Osteoblast (primary cell): ENCODE results near the gene TNFSF11. TPM values are rescaled to one million over a fixed set of nuclear protein-coding genes. Genes with fewer than 3 reads are reported as not detected.
"Not testable (repeated sequence)": the region's sequence is repeated elsewhere in the genome, so short reads cannot be mapped to it uniquely, and the experiment has no call there.

Experiments used
- DNase-seq: peaks from one replicate; pipeline ENCODE4 v3.0.0; 2011; ENCODE audit warnings: low spot score, mixed read lengths; ENCODE audit not compliant: insufficient read length; ENCODE audit errors: missing footprints
- H2AFZ ChIP-seq: 2 replicates; pipeline ENCODE4 v1.6.0; 2011; ENCODE audit warnings: mild to moderate bottlenecking, low read length
- H3K27ac ChIP-seq: 2 replicates; pipeline ENCODE4 v1.5.1; 2011; ENCODE audit warnings: mild to moderate bottlenecking, low read depth, low read length, moderate library complexity
- H3K27me3 ChIP-seq: 2 replicates; pipeline ENCODE4 v1.6.0; 2012; ENCODE audit warnings: mild to moderate bottlenecking, control low read depth, inconsistent platforms, low read length, moderate library complexity; ENCODE audit not compliant: insufficient read depth
- H3K36me3 ChIP-seq: 2 replicates; pipeline ENCODE4 v1.5.1; 2011; ENCODE audit warnings: mild to moderate bottlenecking, low read length, control low read depth, moderate library complexity; ENCODE audit not compliant: insufficient read depth
- H3K4me1 ChIP-seq: 2 replicates; pipeline ENCODE4 v1.5.1; 2011; ENCODE audit warnings: mild to moderate bottlenecking, low read length, control low read depth, moderate library complexity; ENCODE audit not compliant: insufficient read depth
- H3K4me2 ChIP-seq: 2 replicates; pipeline ENCODE4 v1.6.0; 2011; ENCODE audit warnings: mild to moderate bottlenecking, low read length; ENCODE audit not compliant: insufficient read depth
- H3K4me3 ChIP-seq: fragments of 200-600 bp; sonication (generic); 3 replicates; pipeline ENCODE4 v1.5.1; 2012; ENCODE audit warnings: mild to moderate bottlenecking, low read length, inconsistent platforms; ENCODE audit not compliant: insufficient read depth
- H3K79me2 ChIP-seq: 2 replicates; pipeline ENCODE4 v1.6.0; 2012; ENCODE audit warnings: mild to moderate bottlenecking, low read length, control low read depth, inconsistent platforms; ENCODE audit not compliant: insufficient read depth
- H3K9me3 ChIP-seq: 2 replicates; pipeline ENCODE4 v1.5.1; 2011; ENCODE audit warnings: low read depth, low read length, control low read depth
- H4K20me1 ChIP-seq: 2 replicates; pipeline ENCODE4 v1.6.0; 2012; ENCODE audit warnings: mild to moderate bottlenecking, low read length, control low read depth; ENCODE audit not compliant: insufficient read depth
- total RNA-seq: library from RNA; depleted of rRNA; stranded (reverse); fragments of >200 nt; gene quantifications from 2 replicates; pipeline ENCODE4 v1.2.3, GENCODE V29; 2012
- TF ChIP-seq, protein P1 (sequence below): IDR thresholded peaks from 2 replicates; pipeline ENCODE4 v1.5.1; 2011; ENCODE audit warnings: mild to moderate bottlenecking, low read depth, low read length, moderate library complexity; ENCODE audit errors: extremely low read depth

TNFSF11 gene
- total RNA-seq, 1 donor, result 0.72 TPM

DNA sequence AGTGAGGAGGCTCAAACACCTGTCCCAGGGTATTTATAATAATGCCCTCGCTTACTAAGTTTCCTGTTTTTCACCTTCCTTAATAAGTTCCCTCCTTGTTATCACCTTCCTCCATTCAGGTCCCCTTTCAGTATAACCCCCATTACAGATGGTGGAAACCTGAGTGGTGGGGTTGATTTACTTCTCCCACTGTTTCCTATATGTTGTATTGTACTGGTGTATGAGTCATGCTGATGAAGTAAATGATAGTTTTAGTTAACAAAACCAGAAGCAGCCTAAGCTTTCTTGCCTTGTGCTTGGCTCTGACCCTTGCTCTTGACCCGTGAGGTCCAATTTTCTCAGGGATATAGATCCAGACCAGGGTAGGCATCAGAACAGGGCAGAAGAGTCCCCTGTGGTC, 22.3 kb upstream of the TNFSF11 start:
- Histone ChIP-seq H3K4me3 (no peak overlapping the region), H2AFZ (no peak overlapping the region), H3K36me3 (no peaks in the 10 kb centered on the region), H3K9me3 (no peaks in the 10 kb centered on the region), H3K4me1 (peaks cover 27% of the 10 kb centered on the region), H3K27me3 (no peaks in the 10 kb centered on the region), H3K27ac (no peak overlapping the region), H3K4me2 (no peak overlapping the region), H4K20me1 (no peaks in the 10 kb centered on the region), H3K79me2 (no peaks in the 10 kb centered on the region)
- DNase-seq, result no peak
- TF ChIP-seq, protein P1, sequence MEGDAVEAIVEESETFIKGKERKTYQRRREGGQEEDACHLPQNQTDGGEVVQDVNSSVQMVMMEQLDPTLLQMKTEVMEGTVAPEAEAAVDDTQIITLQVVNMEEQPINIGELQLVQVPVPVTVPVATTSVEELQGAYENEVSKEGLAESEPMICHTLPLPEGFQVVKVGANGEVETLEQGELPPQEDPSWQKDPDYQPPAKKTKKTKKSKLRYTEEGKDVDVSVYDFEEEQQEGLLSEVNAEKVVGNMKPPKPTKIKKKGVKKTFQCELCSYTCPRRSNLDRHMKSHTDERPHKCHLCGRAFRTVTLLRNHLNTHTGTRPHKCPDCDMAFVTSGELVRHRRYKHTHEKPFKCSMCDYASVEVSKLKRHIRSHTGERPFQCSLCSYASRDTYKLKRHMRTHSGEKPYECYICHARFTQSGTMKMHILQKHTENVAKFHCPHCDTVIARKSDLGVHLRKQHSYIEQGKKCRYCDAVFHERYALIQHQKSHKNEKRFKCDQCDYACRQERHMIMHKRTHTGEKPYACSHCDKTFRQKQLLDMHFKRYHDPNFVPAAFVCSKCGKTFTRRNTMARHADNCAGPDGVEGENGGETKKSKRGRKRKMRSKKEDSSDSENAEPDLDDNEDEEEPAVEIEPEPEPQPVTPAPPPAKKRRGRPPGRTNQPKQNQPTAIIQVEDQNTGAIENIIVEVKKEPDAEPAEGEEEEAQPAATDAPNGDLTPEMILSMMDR, result no peak

DNA sequence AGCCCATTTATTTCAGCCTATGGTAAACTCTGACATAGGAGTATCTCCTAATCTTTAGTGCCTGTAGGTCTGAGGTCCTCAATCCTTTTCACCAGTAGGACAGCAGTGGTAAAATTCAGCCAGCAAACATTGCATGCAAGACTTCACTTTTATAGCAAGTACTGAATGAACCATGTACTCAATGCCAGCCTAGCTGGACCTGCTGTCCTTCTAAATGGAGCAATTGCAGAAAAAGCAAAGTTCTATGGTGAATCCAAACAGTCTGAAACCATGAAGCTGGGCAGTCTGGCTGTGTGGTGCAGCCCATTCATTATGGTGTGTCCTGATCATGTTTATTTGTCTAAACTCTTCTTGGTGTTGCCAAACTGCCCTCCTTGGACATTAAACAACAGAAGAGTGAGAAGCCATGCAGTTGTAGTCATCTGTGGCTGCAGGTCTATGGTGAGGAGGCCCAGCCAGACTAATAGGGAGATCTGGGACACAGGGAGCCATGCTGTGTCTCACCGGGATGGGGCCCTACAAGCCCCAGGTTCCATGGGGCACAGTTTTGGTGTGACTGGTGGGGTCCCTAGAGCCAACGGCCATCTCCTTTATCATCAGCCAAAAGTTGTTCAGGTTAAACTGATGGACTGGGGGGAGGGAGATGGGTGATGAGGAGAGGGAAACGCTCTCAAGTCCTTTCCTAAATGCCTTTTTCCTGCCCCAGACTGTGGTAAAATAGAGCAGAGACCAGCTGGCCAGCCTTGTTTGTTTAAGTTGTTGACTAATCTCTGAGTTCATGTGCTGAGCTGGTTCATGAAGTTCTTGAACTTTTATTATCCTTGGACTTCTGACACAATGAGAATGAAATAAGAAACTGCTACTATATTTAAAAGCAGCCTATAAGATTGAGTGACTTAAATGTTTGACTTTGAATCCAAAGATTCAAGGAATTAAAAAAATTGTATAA, 20.6 kb upstream of the TNFSF11 start:
- H3K4me1 ChIP-seq, result peaks cover 27% of the 10 kb centered on the region
- peak overlapping the region; percentile 3 for H3K4me3 ChIP-seq
- peak overlapping the region; percentile 44 for H3K4me2 ChIP-seq
- no peaks in the 10 kb centered on the region for H3K27me3 ChIP-seq
- H4K20me1 ChIP-seq, result no peaks in the 10 kb centered on the region
- no peaks in the 10 kb centered on the region for H3K36me3 ChIP-seq
- peak overlapping the region; percentile 32 for H2AFZ ChIP-seq
- H3K79me2 ChIP-seq, result no peaks in the 10 kb centered on the region
- no peaks in the 10 kb centered on the region for H3K9me3 ChIP-seq
- DNase-seq, result peak; percentile 91
- TF ChIP-seq, protein P1, result no peak
- H3K27ac ChIP-seq, result no peak overlapping the region

DNA sequence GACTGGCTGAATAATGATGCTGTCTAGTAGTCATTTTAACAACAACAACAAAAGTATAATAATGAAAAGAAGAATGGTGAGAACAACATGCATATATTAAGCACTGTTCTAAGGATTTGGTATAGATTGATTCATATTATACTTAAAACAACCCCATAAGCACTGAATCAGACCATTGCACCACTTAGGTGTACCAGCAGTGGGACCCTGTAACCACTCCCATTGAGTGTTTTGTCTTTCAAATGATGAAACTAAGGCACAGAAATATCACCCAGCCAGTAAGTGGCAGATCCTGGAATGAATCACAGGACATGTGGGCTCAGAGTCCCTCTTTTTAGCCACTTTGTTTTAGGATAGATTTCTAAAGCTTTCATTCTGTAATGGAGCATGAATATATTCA, 14.9 kb upstream of the TNFSF11 start:
- no peak overlapping the region for H2AFZ ChIP-seq
- TF ChIP-seq, protein P1, result no peak

DNA sequence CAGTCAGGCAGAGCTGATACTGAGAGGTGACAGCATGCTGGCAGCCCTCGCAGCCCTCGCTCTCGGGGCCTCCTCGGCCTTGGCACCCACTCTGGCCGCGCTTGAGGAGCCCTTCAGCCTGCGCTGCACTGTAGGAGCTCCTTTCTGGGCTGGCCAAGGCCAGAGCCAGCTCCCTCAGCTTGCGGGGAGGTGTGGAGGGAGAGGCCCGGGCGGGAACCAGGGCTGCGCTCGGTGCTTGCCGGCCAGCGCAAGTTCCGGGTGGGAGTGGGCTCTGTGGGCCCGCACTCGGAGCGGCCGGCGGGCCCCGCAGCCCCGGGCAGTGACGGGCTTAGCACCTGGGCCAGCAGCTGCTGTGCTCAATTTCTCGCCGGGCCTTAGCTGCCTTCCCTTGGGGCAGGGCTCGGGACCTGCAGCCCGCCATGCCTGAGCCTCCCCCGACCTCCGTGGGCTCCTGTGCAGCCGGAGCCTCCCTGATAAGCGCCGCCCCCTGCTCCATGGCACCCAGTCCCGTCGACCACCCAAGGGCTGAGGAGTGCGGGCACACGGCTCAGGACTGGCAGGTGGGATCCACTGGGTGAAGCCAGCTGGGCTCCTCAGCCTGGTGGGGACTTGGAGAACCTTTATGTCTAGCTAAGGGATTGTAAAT, 14.3 kb upstream of the TNFSF11 start:
- H4K20me1 ChIP-seq, H3K36me3 ChIP-seq, DNase-seq, H3K4me2 ChIP-seq, H3K4me3 ChIP-seq, H3K4me1 ChIP-seq, H3K27me3 ChIP-seq, H3K9me3 ChIP-seq, H3K79me2 ChIP-seq, H3K27ac ChIP-seq, H2AFZ ChIP-seq: not testable (repeated sequence)

More for the DNA sequence above, 14.9 kb upstream of the TNFSF11 start:
- DNase-seq, result no peak
- H3K79me2 ChIP-seq, result no peaks in the 10 kb centered on the region
- peaks cover 2% of the 10 kb centered on the region for H3K9me3 ChIP-seq
- H3K27ac ChIP-seq, result no peak overlapping the region
- H3K4me3 ChIP-seq, result no peak overlapping the region
- H3K27me3 ChIP-seq, result no peaks in the 10 kb centered on the region
- H3K4me1 ChIP-seq, result peaks cover 11% of the 10 kb centered on the region
- no peak overlapping the region for H3K4me2 ChIP-seq
- H4K20me1 ChIP-seq, result no peaks in the 10 kb centered on the region
- H3K36me3 ChIP-seq, result no peaks in the 10 kb centered on the region

DNA sequence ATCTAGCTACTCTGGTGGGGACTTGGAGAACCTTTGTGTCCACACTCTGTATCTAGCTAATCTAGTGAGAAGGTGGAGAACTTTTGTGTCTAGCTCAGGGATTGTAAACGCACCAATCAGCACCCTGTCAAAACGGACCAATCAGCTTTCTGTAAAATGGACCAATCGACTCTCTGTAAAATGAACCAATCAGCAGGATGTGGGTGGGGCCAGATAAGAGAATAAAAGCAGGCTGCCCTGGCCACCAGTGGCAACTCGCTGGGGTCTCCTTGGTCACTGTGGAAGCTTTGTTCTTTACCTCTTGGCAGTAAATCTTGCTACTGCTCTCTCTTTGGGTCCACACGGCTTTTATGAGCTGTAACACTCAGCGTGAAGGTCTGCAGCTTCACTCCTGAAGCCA, 13.6 kb upstream of the TNFSF11 start:
- not testable (repeated sequence) for H3K4me1 ChIP-seq, H3K36me3 ChIP-seq, H4K20me1 ChIP-seq, H3K4me2 ChIP-seq, H3K27me3 ChIP-seq, H3K27ac ChIP-seq, H2AFZ ChIP-seq, H3K79me2 ChIP-seq, DNase-seq, H3K4me3 ChIP-seq, H3K9me3 ChIP-seq
